ENCODE results near the gene SFT2D2. TPM values are rescaled to one million over a fixed set of nuclear protein-coding genes. Genes with fewer than 3 reads are reported as not detected.

Gene SFT2D2
- polyA plus RNA-seq, 1 of the 3 experiments (the other 2 are of a cell fraction): 9.3 TPM

DNA sequence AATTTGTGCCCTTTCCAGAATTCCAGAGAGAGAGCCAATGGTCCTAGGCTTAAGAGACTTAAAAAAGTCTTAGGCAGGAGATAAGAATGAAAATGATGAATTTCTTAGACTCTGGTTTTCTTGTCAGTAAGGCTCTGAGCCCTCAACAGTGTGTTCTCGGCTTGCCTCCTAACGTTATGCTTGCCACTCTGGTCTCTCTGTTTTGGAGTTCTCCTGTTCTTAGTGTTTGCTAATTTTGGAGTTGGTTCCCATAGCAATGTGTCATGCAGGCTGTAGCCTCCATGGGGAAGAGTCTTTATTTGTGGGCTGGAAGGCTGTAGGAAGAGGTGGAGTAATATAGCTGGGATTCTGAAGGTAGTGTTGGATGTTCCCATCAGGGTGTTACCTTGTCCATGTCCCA is 74.8 kb downstream of the SFT2D2 start:
- H3K4me1 ChIP-seq (ENCODE audit: control insufficient read depth in 1 of 2, insufficient read depth in 2 of 2, low read depth in 1 of 2, low read length in 1 of 2): peaks cover 0 to 7% of the 10 kb centered on the region in 2 experiments; a peak in 1 of 4 replicates
- no peaks in the 10 kb centered on the region for H3K27me3 ChIP-seq (ENCODE audit: insufficient read depth)
- H3K79me2 ChIP-seq (ENCODE audit: insufficient read depth): no peaks in the 10 kb centered on the region
- ChIA-PET POLR2A (no interaction called here), CTCF (interaction anchor here (0.9 to 1.2 kb wide), 2 partner anchors 42 to 140 kb away, joined by 3 to 4 read pairs; no protein-coding TSS in a partner anchor)
- no peak overlapping the region for H3K9ac ChIP-seq
- H4K20me1 ChIP-seq (ENCODE audit: insufficient read depth): no peaks in the 10 kb centered on the region
- no peaks in the 10 kb centered on the region for H3F3A ChIP-seq (replicated peaks; ENCODE audit: insufficient read depth)
- no peak overlapping the region for H3K4me2 ChIP-seq
- DNase-seq: no peak
- no peaks in the 10 kb centered on the region for H3K9me3 ChIP-seq
- WGBS (ENCODE audit: low lambda C conversion rate): 85% methylated on average over 2 of the region's 2 CpGs
- no peak overlapping the region for H3K27ac ChIP-seq (ENCODE audit: low read depth in 2 of 2, low read length in 1 of 2)
- no peak overlapping the region for H3K4me3 ChIP-seq (ENCODE audit: low read depth in 2 of 2, low read length in 1 of 2)
- H3K9me2 ChIP-seq: no peaks in the 10 kb centered on the region
- no peaks in the 10 kb centered on the region for H3K36me3 ChIP-seq (replicated peaks in 1 of 2; ENCODE audit: control insufficient read depth in 1 of 2, insufficient read depth in 2 of 2, low read length in 1 of 2)
- TF ChIP-seq, protein P1, sequence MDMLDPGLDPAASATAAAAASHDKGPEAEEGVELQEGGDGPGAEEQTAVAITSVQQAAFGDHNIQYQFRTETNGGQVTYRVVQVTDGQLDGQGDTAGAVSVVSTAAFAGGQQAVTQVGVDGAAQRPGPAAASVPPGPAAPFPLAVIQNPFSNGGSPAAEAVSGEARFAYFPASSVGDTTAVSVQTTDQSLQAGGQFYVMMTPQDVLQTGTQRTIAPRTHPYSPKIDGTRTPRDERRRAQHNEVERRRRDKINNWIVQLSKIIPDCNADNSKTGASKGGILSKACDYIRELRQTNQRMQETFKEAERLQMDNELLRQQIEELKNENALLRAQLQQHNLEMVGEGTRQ (IDR thresholded peaks at IDR 0.05; ENCODE audit: borderline replicate concordance, low read depth, low read length): no peak
- TF ChIP-seq, protein P2, sequence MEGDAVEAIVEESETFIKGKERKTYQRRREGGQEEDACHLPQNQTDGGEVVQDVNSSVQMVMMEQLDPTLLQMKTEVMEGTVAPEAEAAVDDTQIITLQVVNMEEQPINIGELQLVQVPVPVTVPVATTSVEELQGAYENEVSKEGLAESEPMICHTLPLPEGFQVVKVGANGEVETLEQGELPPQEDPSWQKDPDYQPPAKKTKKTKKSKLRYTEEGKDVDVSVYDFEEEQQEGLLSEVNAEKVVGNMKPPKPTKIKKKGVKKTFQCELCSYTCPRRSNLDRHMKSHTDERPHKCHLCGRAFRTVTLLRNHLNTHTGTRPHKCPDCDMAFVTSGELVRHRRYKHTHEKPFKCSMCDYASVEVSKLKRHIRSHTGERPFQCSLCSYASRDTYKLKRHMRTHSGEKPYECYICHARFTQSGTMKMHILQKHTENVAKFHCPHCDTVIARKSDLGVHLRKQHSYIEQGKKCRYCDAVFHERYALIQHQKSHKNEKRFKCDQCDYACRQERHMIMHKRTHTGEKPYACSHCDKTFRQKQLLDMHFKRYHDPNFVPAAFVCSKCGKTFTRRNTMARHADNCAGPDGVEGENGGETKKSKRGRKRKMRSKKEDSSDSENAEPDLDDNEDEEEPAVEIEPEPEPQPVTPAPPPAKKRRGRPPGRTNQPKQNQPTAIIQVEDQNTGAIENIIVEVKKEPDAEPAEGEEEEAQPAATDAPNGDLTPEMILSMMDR (IDR thresholded peaks at IDR 0.05): no peak
- TF ChIP-seq, protein P3, sequence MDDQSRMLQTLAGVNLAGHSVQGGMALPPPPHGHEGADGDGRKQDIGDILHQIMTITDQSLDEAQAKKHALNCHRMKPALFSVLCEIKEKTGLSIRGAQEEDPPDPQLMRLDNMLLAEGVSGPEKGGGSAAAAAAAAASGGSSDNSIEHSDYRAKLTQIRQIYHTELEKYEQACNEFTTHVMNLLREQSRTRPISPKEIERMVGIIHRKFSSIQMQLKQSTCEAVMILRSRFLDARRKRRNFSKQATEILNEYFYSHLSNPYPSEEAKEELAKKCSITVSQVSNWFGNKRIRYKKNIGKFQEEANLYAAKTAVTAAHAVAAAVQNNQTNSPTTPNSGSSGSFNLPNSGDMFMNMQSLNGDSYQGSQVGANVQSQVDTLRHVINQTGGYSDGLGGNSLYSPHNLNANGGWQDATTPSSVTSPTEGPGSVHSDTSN (IDR thresholded peaks at IDR 0.05): no peak
- TF ChIP-seq ELF1 (IDR thresholded peaks at IDR 0.05): no peak
- TF ChIP-seq NRF1 (IDR thresholded peaks at IDR 0.05; ENCODE audit: low read depth, low read length): no peak
- no peak for TF ChIP-seq FOXM1 (IDR thresholded peaks at IDR 0.05; ENCODE audit: low read depth)
- TF ChIP-seq POLR2AphosphoS5 (IDR thresholded peaks at IDR 0.05; ENCODE audit: low read depth, low read length): no peak
- TF ChIP-seq, protein P4, sequence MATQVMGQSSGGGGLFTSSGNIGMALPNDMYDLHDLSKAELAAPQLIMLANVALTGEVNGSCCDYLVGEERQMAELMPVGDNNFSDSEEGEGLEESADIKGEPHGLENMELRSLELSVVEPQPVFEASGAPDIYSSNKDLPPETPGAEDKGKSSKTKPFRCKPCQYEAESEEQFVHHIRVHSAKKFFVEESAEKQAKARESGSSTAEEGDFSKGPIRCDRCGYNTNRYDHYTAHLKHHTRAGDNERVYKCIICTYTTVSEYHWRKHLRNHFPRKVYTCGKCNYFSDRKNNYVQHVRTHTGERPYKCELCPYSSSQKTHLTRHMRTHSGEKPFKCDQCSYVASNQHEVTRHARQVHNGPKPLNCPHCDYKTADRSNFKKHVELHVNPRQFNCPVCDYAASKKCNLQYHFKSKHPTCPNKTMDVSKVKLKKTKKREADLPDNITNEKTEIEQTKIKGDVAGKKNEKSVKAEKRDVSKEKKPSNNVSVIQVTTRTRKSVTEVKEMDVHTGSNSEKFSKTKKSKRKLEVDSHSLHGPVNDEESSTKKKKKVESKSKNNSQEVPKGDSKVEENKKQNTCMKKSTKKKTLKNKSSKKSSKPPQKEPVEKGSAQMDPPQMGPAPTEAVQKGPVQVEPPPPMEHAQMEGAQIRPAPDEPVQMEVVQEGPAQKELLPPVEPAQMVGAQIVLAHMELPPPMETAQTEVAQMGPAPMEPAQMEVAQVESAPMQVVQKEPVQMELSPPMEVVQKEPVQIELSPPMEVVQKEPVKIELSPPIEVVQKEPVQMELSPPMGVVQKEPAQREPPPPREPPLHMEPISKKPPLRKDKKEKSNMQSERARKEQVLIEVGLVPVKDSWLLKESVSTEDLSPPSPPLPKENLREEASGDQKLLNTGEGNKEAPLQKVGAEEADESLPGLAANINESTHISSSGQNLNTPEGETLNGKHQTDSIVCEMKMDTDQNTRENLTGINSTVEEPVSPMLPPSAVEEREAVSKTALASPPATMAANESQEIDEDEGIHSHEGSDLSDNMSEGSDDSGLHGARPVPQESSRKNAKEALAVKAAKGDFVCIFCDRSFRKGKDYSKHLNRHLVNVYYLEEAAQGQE (IDR thresholded peaks at IDR 0.05; ENCODE audit: low read depth, low read length): no peak
- no peak for TF ChIP-seq CHD2 (IDR thresholded peaks at IDR 0.05; ENCODE audit: low read length, partially characterized antibody)
- TF ChIP-seq TCF12 (IDR thresholded peaks at IDR 0.05): no peak
- H2AFZ ChIP-seq (ENCODE audit: low read depth): no peak overlapping the region
